Body of pancreas (tissue), 4 donors: ENCODE data around the gene CWF19L1.

Source experiments
- CTCF ChIP-seq, 7 experiments: fragments of 450-650 bp in 4 of 7; fragments of 200-600 bp in 3 of 7; sonication (generic) in 3 of 7; IDR thresholded peaks; one replicate each; pipeline ENCODE4 v1.5.1; 2016 to 2019; ENCODE audit warnings: antibody characterized with exemption in 7 of 7
- POLR2A ChIP-seq, 3 donors: fragments of 450-650 bp; IDR thresholded peaks; one replicate each; pipeline ENCODE4 v1.6.1; 2016; ENCODE audit warnings: antibody characterized with exemption in 3 of 3, mild to moderate bottlenecking in 2 of 3

- TF ChIP-seq POLR2A (IDR thresholded peaks at IDR 0.05) (no peak), CTCF (IDR thresholded peaks at IDR 0.05) (no peak)
These were observed 14.4 kb downstream of the CWF19L1 start for GRCh38 chr10:100253041-100253440.
